Measurements from ENCODE around the gene PTDSS2. TPM values are rescaled to one million over a fixed set of nuclear protein-coding genes. Genes with fewer than 3 reads are reported as not detected.
"Not testable (repeated sequence)": the region's sequence is repeated elsewhere in the genome, so short reads cannot be mapped to it uniquely, and the experiment has no call there.

The PTDSS2 gene
- total and polyA plus RNA-seq, 2 experiments from 2014 or later = 22.7 to 145 TPM

GRCh38 chr11:469026-469683 is 19.1 kb downstream of the PTDSS2 start:
- H3K4me3 ChIP-seq; H3K27me3 Mint-ChIP-seq (ENCODE audit: insufficient read depth, low read depth, poor library complexity); H3K4me2 ChIP-seq; H3K36me3 ChIP-seq (ENCODE audit: insufficient read depth); H4K20me1 ChIP-seq (replicated peaks; ENCODE audit: insufficient read depth); H3K9me2 ChIP-seq (ENCODE audit: insufficient read depth); H3K9me3 Mint-ChIP-seq; H3F3A ChIP-seq (replicated peaks; ENCODE audit: low read depth); DNase-seq (ENCODE audit: low spot score); H2AFZ ChIP-seq; H3K27me3 ChIP-seq (ENCODE audit: insufficient read depth); ATAC-seq: not testable (repeated sequence)
- Mint-ChIP-seq H3K4me3 (peak overlapping the region; percentile 25; the same call in 1 of the 3 replicates), H3K36me3 (ENCODE audit: low read depth) (peaks cover 11% of the 10 kb centered on the region), H3K4me1 (peaks cover 31% of the 10 kb centered on the region), H3K27ac (peak overlapping the region; percentile 88)
- H3K4me1 ChIP-seq (ENCODE audit: insufficient read depth) = peaks cover 13% of the 10 kb centered on the region
- peaks cover 28% of the 10 kb centered on the region for H3K79me2 ChIP-seq (replicated peaks; ENCODE audit: insufficient read depth)
- H3K27ac ChIP-seq (ENCODE audit: low read depth) = peak overlapping the region; percentile 68; the same call in 1 of the 2 replicates

- Histone ChIP-seq H3K36me3 (ENCODE audit: insufficient read depth) (no peaks in the 10 kb centered on the region), H3K4me1 (ENCODE audit: insufficient read depth) (peaks cover 13% of the 10 kb centered on the region), H3F3A (replicated peaks; ENCODE audit: low read depth) (peaks cover 5% of the 10 kb centered on the region), H3K27ac (ENCODE audit: low read depth) (peak overlapping the region; percentile 68; the same call in 1 of the 2 replicates), H3K4me3 (no peak overlapping the region), H3K79me2 (replicated peaks; ENCODE audit: insufficient read depth) (peaks cover 33% of the 10 kb centered on the region), H3K4me2 (0 out of 2 replicates have a peak overlapping the region, but pooled peaks have one; percentile 38), H2AFZ (no peak overlapping the region), H3K9me2 (ENCODE audit: insufficient read depth) (no peaks in the 10 kb centered on the region), H3K27me3 (ENCODE audit: insufficient read depth) (no peaks in the 10 kb centered on the region), H4K20me1 (replicated peaks; ENCODE audit: insufficient read depth) (no peaks in the 10 kb centered on the region; the same call in none of the 2 replicates)
- peaks cover 31% of the 10 kb centered on the region for H3K4me1 Mint-ChIP-seq
- ATAC-seq (no peak), DNase-seq (ENCODE audit: low spot score) (no peak)
- peaks cover 11% of the 10 kb centered on the region for H3K36me3 Mint-ChIP-seq (ENCODE audit: low read depth)
- peak overlapping the region; percentile 88 for H3K27ac Mint-ChIP-seq
- peak overlapping the region; percentile 25; the same call in 1 of the 3 replicates for H3K4me3 Mint-ChIP-seq
- peaks cover 10% of the 10 kb centered on the region for H3K27me3 Mint-ChIP-seq (ENCODE audit: insufficient read depth, low read depth, poor library complexity)
- no peak for TF ChIP-seq CREB1 (CRISPR knock-in tag; IDR thresholded peaks at IDR 0.05; ENCODE audit: low read depth)
- TF ChIP-seq ZNF462 (CRISPR knock-in tag; IDR thresholded peaks at IDR 0.05) = no peak
- no peak for TF ChIP-seq STAT1 (IDR thresholded peaks at IDR 0.05; ENCODE audit: unreplicated experiment)
- no peak for TF ChIP-seq REST (IDR thresholded peaks at IDR 0.05; ENCODE audit: unreplicated experiment)
- TF ChIP-seq NANOG (IDR thresholded peaks at IDR 0.05; ENCODE audit: borderline replicate concordance) = no peak
- TF ChIP-seq ZNF114 (CRISPR knock-in tag; IDR thresholded peaks at IDR 0.05) = no peak
- H3K9me3 Mint-ChIP-seq = no peaks in the 10 kb centered on the region
Measured at GRCh38 chr11:469684-470560, 19.8 kb downstream of the PTDSS2 start.

Measured in GM23338 (cell line).